ENCODE data around the gene ATIC. TPM values are rescaled to one million over a fixed set of nuclear protein-coding genes. Genes with fewer than 3 reads are reported as not detected.

The ATIC gene
- total and polyA plus RNA-seq, 3 donors from 2014 or later, result 53.0 to 64.6 (median 62.1) TPM

GRCh38 chr2:215364157-215365155 is 52.6 kb downstream of the ATIC start:
- TF ChIP-seq POLR2A (IDR thresholded peaks at IDR 0.05) (no peak), CTCF (IDR thresholded peaks at IDR 0.05) (no peak)
- H3K4me3 ChIP-seq, result no peak overlapping the region
- H3K36me3 ChIP-seq (ENCODE audit: low read depth, missing control alignments), result no peaks in the 10 kb centered on the region
- intact Hi-C loops (cut with DNase I; ENCODE audit: low total_unique reads), result no loop called here
- H3K4me1 ChIP-seq, result no peaks in the 10 kb centered on the region
- DNase-seq, result no peak
- no peak overlapping the region for H3K27ac ChIP-seq
- H3K9me3 ChIP-seq, result no peaks in the 10 kb centered on the region
- WGBS, 2 donors, result 93 to 94% methylated on average over 10 of the region's 10 CpGs
- H3K27me3 ChIP-seq, result no peaks in the 10 kb centered on the region

- DNase-seq, result no peak
- H3K27me3 ChIP-seq, result no peaks in the 10 kb centered on the region
- no peak overlapping the region for H3K4me3 ChIP-seq
- H3K9me3 ChIP-seq, result no peaks in the 10 kb centered on the region
- no peaks in the 10 kb centered on the region for H3K36me3 ChIP-seq (ENCODE audit: low read depth, missing control alignments)
- intact Hi-C loops (cut with DNase I; ENCODE audit: low total_unique reads), result no loop called here
- no peak overlapping the region for H3K27ac ChIP-seq
- no peak for TF ChIP-seq CTCF (IDR thresholded peaks at IDR 0.05)
- no peak for TF ChIP-seq POLR2A (IDR thresholded peaks at IDR 0.05)
- H3K4me1 ChIP-seq, result no peaks in the 10 kb centered on the region
- WGBS, 2 donors, result 88 to 93% methylated on average over 4 of the region's 4 CpGs
Observed at GRCh38 chr2:215365184-215365658, 53.4 kb downstream of the ATIC start.

GRCh38 chr2:215366440-215367032 is 54.7 kb downstream of the ATIC start:
- intact Hi-C loops (cut with DNase I; ENCODE audit: low total_unique reads), result no loop called here
- Histone ChIP-seq H3K9me3 (no peaks in the 10 kb centered on the region), H3K27ac (no peak overlapping the region), H3K4me1 (no peaks in the 10 kb centered on the region), H3K27me3 (no peaks in the 10 kb centered on the region), H3K36me3 (ENCODE audit: low read depth, missing control alignments) (no peaks in the 10 kb centered on the region), H3K4me3 (no peak overlapping the region)
- 90 to 97% methylated on average over 4 of the region's 4 CpGs for WGBS, 2 donors
- DNase-seq, result no peak
- TF ChIP-seq POLR2A (IDR thresholded peaks at IDR 0.05), result no peak
- no peak for TF ChIP-seq CTCF (IDR thresholded peaks at IDR 0.05)

GRCh38 chr2:215367662-215368492 is 56.0 kb downstream of the ATIC start:
- DNase-seq, result no peak
- no peaks in the 10 kb centered on the region for H3K36me3 ChIP-seq (ENCODE audit: low read depth, missing control alignments)
- 89 to 92% methylated on average over 11 of the region's 11 CpGs for WGBS, 2 donors
- H3K27me3 ChIP-seq, result no peaks in the 10 kb centered on the region
- no peak overlapping the region for H3K27ac ChIP-seq
- intact Hi-C loops (cut with DNase I; ENCODE audit: low total_unique reads), result no loop called here
- no peaks in the 10 kb centered on the region for H3K9me3 ChIP-seq
- H3K4me1 ChIP-seq, result no peaks in the 10 kb centered on the region
- no peak for TF ChIP-seq POLR2A (IDR thresholded peaks at IDR 0.05)
- no peak for TF ChIP-seq CTCF (IDR thresholded peaks at IDR 0.05)
- no peak overlapping the region for H3K4me3 ChIP-seq
